Spleen (tissue), 7 donors: Measurements from ENCODE around the gene PLEKHH1.

Experiments used
- POLR2A ChIP-seq, 3 donors: fragments of 450-650 bp; IDR thresholded peaks; one replicate each; pipeline ENCODE4 v1.5.1; 2017; ENCODE audit warnings: antibody characterized with exemption in 3 of 3, mild to moderate bottlenecking in 1 of 3
- POLR2AphosphoS5 ChIP-seq, 3 donors: sonication (generic); formaldehyde crosslinking; IDR thresholded peaks; one replicate each; pipeline ENCODE4 v1.5.1; 2017; ENCODE audit warnings: antibody characterized with exemption in 3 of 3
- TF ChIP-seq, protein P1 (sequence below), 11 experiments: fragments of 200-600 bp in 7 of 11; fragments of 450-650 bp in 4 of 11; sonication (generic) in 4 of 11; IDR thresholded peaks in 8 of 11; conservative IDR thresholded peaks in 3 of 11; 1 replicate in 7 of 11; 2 replicates in 4 of 11; pipeline versions ENCODE4 v1.4.0 to v1.8.0; 2016 to 2021; ENCODE audit warnings: antibody characterized with exemption in 11 of 11, inconsistent platforms in 4 of 11, mild to moderate bottlenecking in 1 of 11
- donor health status: DM: no; HTN: no; CAD: no; lungs with moderate emphysema.
- donor health status: DM: no; HTN: no; CAD: no.
- donor health status: DM: no; HTN: no; CAD: no.

DNA sequence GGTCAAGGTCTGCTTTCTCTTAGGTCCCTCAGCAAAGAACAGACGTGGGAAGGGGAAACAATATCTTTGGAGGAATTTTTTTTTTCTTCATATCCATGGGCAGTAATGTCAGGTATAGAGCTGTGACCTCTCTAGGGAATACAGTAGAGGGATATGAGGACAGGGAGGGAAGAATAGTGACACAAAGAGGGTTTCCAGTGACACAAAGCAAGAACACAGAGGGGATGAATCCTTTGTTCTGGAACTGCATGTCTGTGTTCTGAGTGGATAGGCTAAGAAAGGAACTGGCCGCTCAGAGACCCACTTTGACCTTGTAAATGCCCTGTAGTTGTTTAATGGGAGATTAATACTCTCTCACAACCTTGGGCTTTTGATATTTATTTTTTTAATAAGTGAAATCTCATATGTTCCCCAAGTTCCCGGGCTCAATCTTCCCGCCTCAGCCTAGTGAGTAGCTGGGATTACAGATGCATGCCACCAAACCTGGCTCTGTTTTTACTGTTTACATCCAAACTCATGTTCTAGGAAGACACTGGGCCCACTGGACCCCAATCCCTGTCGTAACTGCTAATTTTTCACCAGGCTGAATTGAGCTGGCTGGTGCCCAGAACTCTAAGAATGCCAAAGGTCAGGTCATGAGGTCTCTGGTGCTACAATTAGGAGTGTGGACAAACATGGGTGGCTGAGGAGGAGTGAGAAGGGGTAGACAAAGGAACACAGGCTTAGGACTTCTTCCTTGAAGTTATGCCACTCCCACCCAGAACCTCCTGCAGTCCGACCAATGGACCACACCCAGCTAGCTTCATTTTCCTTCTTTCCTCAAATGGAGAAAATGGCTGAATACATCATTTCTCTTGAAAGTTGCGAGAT lies 9.1 kb upstream of the PLEKHH1 start:
- TF ChIP-seq POLR2A (IDR thresholded peaks at IDR 0.05) = no peak
- TF ChIP-seq, protein P1, sequence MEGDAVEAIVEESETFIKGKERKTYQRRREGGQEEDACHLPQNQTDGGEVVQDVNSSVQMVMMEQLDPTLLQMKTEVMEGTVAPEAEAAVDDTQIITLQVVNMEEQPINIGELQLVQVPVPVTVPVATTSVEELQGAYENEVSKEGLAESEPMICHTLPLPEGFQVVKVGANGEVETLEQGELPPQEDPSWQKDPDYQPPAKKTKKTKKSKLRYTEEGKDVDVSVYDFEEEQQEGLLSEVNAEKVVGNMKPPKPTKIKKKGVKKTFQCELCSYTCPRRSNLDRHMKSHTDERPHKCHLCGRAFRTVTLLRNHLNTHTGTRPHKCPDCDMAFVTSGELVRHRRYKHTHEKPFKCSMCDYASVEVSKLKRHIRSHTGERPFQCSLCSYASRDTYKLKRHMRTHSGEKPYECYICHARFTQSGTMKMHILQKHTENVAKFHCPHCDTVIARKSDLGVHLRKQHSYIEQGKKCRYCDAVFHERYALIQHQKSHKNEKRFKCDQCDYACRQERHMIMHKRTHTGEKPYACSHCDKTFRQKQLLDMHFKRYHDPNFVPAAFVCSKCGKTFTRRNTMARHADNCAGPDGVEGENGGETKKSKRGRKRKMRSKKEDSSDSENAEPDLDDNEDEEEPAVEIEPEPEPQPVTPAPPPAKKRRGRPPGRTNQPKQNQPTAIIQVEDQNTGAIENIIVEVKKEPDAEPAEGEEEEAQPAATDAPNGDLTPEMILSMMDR (IDR thresholded peaks at IDR 0.05 in 8 of 11, conservative IDR thresholded peaks at IDR 0.05 in 3 of 11) = no peak
- TF ChIP-seq POLR2AphosphoS5 (IDR thresholded peaks at IDR 0.05) = no peak
